ENCODE results near the gene GATAD2A.

Gene GATAD2A

GRCh38 chr19:19541616-19542015 lies 136.1 kb downstream of the GATAD2A start:
- no peak for TF ChIP-seq CTCF (IDR thresholded peaks at IDR 0.05; ENCODE audit: low read depth, low read length)
- TF ChIP-seq, protein P1, sequence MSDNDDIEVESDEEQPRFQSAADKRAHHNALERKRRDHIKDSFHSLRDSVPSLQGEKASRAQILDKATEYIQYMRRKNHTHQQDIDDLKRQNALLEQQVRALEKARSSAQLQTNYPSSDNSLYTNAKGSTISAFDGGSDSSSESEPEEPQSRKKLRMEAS (IDR thresholded peaks at IDR 0.05; ENCODE audit: low read depth, low read length) = no peak
- no peak for TF ChIP-seq MYC (IDR thresholded peaks at IDR 0.05; ENCODE audit: low read depth, low read length)

DNA sequence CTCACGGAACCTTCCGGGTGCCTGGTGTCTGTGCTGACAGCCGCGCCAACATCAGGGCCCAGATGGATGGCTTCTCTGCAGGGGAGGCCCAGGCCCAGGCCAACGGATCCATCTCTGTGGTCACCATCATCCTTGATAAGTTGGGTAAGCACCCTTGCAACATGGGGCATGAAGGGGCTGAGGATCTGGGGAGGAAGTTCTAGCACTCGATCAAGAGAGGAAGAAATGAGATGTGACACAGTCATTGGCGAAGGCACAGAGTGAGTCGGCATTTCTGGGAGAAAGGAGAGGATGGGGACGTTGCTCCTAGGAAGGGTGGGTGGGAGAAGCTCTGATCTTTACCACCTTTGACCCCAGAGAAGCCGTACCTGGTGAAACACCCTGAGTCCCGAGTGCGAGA lies 137.0 kb downstream of the GATAD2A start:
- H3K4me3 ChIP-seq (ENCODE audit: low read depth, low read length) = peak overlapping the region; percentile 48
- TF ChIP-seq MYC (IDR thresholded peaks at IDR 0.05; ENCODE audit: low read depth, low read length) (no peak), CTCF (IDR thresholded peaks at IDR 0.05; ENCODE audit: low read depth, low read length) (no peak), POLR2A (IDR thresholded peaks at IDR 0.05; ENCODE audit: extremely low read depth, insufficient read length) (no peak)
- TF ChIP-seq, protein P1 (IDR thresholded peaks at IDR 0.05; ENCODE audit: low read depth, low read length) = no peak
- DNase-seq (ENCODE audit: low read depth) = peak; percentile 95

More at GRCh38 chr19:19541616-19542015, 136.1 kb downstream of the GATAD2A start:
- no peak for DNase-seq (ENCODE audit: low read depth)
- H3K4me3 ChIP-seq (ENCODE audit: low read depth, low read length) = no peak overlapping the region

DNA sequence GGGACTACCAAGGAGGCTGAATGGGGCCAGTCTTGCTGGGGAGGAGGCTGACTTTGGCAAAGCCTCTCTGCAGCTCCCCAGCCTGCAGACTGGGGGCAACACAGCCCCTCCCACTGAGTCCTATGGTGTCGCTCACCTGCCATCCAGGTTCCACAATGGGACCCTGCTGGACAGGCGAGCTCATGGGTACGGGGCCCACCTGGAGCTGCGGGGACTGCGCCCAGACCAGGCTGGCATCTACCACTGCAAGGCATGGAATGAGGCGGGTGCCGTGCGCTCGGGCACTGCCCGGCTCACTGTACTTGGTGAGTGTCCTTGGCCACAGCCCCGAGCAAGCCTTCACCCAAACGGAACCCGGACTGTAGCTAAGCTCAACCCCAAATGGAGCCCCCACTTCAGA lies 137.6 kb downstream of the GATAD2A start:
- no peak for DNase-seq (ENCODE audit: low read depth)
- TF ChIP-seq, protein P1 (IDR thresholded peaks at IDR 0.05; ENCODE audit: low read depth, low read length) = no peak
- TF ChIP-seq MYC (IDR thresholded peaks at IDR 0.05; ENCODE audit: low read depth, low read length) (no peak), POLR2A (IDR thresholded peaks at IDR 0.05; ENCODE audit: extremely low read depth, insufficient read length) (no peak), CTCF (IDR thresholded peaks at IDR 0.05; ENCODE audit: low read depth, low read length) (no peak)
- H3K4me3 ChIP-seq (ENCODE audit: low read depth, low read length) = peak overlapping the region; percentile 48

- DNase-seq (ENCODE audit: low read depth) = no peak
- peak overlapping the region; percentile 48 for H3K4me3 ChIP-seq (ENCODE audit: low read depth, low read length)
- TF ChIP-seq MYC (IDR thresholded peaks at IDR 0.05; ENCODE audit: low read depth, low read length) (no peak), CTCF (IDR thresholded peaks at IDR 0.05; ENCODE audit: low read depth, low read length) (no peak), POLR2A (IDR thresholded peaks at IDR 0.05; ENCODE audit: extremely low read depth, insufficient read length) (no peak)
- TF ChIP-seq, protein P1 (IDR thresholded peaks at IDR 0.05; ENCODE audit: low read depth, low read length) = no peak
Measured at GRCh38 chr19:19543640-19544039, 138.2 kb downstream of the GATAD2A start.

DNA sequence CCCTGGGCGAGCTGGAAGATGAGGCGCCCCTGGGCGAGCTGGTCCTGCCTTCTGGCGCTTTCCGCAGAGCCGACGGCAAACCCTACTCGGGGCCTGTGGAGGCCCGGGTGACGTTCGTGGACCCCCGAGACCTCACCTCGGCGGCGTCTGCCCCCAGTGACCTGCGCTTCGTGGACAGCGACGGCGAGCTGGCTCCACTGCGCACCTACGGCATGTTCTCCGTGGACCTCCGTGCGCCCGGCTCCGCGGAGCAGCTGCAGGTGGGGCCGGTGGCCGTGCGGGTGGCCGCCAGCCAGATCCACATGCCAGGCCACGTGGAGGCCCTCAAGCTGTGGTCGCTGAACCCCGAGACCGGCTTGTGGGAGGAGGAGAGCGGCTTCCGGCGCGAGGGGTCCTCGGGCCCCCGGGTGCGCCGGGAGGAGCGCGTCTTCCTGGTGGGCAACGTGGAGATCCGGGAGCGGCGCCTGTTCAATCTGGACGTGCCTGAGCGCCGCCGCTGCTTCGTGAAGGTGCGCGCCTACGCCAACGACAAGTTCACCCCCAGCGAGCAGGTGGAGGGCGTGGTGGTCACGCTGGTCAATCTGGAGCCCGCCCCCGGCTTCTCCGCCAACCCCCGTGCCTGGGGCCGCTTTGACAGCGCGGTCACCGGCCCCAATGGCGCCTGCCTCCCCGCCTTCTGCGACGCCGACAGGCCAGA lies 138.9 kb downstream of the GATAD2A start:
- no peak for TF ChIP-seq CTCF (IDR thresholded peaks at IDR 0.05; ENCODE audit: low read depth, low read length)
- TF ChIP-seq, protein P1 (IDR thresholded peaks at IDR 0.05; ENCODE audit: low read depth, low read length) = no peak
- TF ChIP-seq POLR2A (IDR thresholded peaks at IDR 0.05; ENCODE audit: extremely low read depth, insufficient read length) = no peak
- no peak for TF ChIP-seq MYC (IDR thresholded peaks at IDR 0.05; ENCODE audit: low read depth, low read length)
- DNase-seq (ENCODE audit: low read depth) = no peak
- H3K4me3 ChIP-seq (ENCODE audit: low read depth, low read length) = no peak overlapping the region
